Keratinocyte (primary cell): Measurements from ENCODE around the gene NLGN4X. TPM values are rescaled to one million over a fixed set of nuclear protein-coding genes. Genes with fewer than 3 reads are reported as not detected.

ENCODE experiments used
- DNase-seq: peaks from one replicate; pipeline ENCODE4 v3.0.0-alpha.2; 2011; ENCODE audit warnings: low read depth, missing footprints, low spot score
- FAIRE-seq: peaks from 2 replicates; lab custom pipeline; 2011; peaks lifted over from hg19 to GRCh38; lab: Jason Lieb, UNC
- H2AFZ ChIP-seq: 2 replicates; pipeline ENCODE4 v1.6.0; 2012; ENCODE audit warnings: low read length, control low read depth, inconsistent platforms; ENCODE audit not compliant: control insufficient read depth
- H3K27ac ChIP-seq: 2 replicates; pipeline ENCODE4 v1.5.1; 2011; ENCODE audit warnings: low read length; ENCODE audit not compliant: control insufficient read depth, insufficient read depth
- H3K27me3 ChIP-seq: 3 replicates; pipeline ENCODE4 v1.6.0; 2011; ENCODE audit warnings: low read length; ENCODE audit not compliant: control insufficient read depth, insufficient read depth; ENCODE audit errors: extremely low read depth
- H3K36me3 ChIP-seq, 2 experiments: 2 replicates in 1 of 2; 3 replicates in 1 of 2; pipeline ENCODE4 v1.5.1; 2011; ENCODE audit warnings: low read length in 2 of 2, mild to moderate bottlenecking in 1 of 2; ENCODE audit not compliant: control insufficient read depth in 2 of 2, insufficient read depth in 2 of 2; ENCODE audit errors: extremely low read depth in 1 of 2
- H3K4me1 ChIP-seq: 3 replicates; pipeline ENCODE4 v1.5.1; 2011; ENCODE audit warnings: low read length; ENCODE audit not compliant: control insufficient read depth, insufficient read depth; ENCODE audit errors: extremely low read depth
- H3K4me2 ChIP-seq: 3 replicates; pipeline ENCODE4 v1.6.0; 2011; ENCODE audit warnings: low read depth, low read length; ENCODE audit not compliant: control insufficient read depth, insufficient read depth; ENCODE audit errors: extremely low read depth
- H3K4me3 ChIP-seq, 3 experiments: fragments of 200-600 bp in 1 of 3; sonication (generic) in 1 of 3; 2 replicates in 2 of 3; 3 replicates in 1 of 3; pipeline ENCODE4 v1.5.1; 2011 to 2016; ENCODE audit warnings: low read length in 3 of 3, mild to moderate bottlenecking in 3 of 3, control low read depth in 2 of 3, inconsistent platforms in 1 of 3, low read depth in 1 of 3, mixed read lengths in 1 of 3, mixed run types in 1 of 3, moderate library complexity in 1 of 3; ENCODE audit not compliant: control insufficient read depth in 2 of 3, insufficient read depth in 2 of 3; ENCODE audit errors: extremely low read depth in 1 of 3
- H3K79me2 ChIP-seq: 2 replicates; pipeline ENCODE4 v1.6.0; 2012; ENCODE audit warnings: low read length; ENCODE audit not compliant: control insufficient read depth, insufficient read depth
- H3K9ac ChIP-seq: 3 replicates; pipeline ENCODE4 v1.6.0; 2011; ENCODE audit warnings: low read length; ENCODE audit not compliant: control insufficient read depth, insufficient read depth; ENCODE audit errors: extremely low read depth
- H3K9me1 ChIP-seq: 3 replicates; pipeline ENCODE4 v1.6.0; 2011; ENCODE audit warnings: low read length; ENCODE audit not compliant: control insufficient read depth, insufficient read depth; ENCODE audit errors: extremely low read depth
- H3K9me3 ChIP-seq: 2 replicates; pipeline ENCODE4 v1.5.1; 2012; ENCODE audit warnings: low read depth, low read length; ENCODE audit not compliant: control insufficient read depth
- H4K20me1 ChIP-seq: 3 replicates; pipeline ENCODE4 v1.6.0; 2011; ENCODE audit warnings: low read length; ENCODE audit not compliant: control insufficient read depth, insufficient read depth; ENCODE audit errors: extremely low read depth
- EZH2 ChIP-seq: IDR thresholded peaks from one replicate; pipeline ENCODE4 v1.6.1; 2012; ENCODE audit warnings: inconsistent platforms, mild to moderate bottlenecking, low read length, moderate library complexity
- dilution Hi-C: fragments of 300-500 bp; cut with MboI; formaldehyde crosslinking; loops from one replicate; pipeline ENCODE4 v1.7.0; 2020; ENCODE audit warnings: low sequenced_read_pairs; ENCODE audit not compliant: extremely low pct_ligation_motif_present
- polyA plus RNA-seq, 5 experiments: library from polyadenylated mRNA; depleted of rRNA in 3 of 5; stranded (reverse) in 3 of 5; stranded (forward) in 1 of 5; unstranded in 1 of 5; fragments of >200 nt; gene quantifications; 1 replicate in 1 of 5; 2 replicates in 3 of 5; 3 replicates in 1 of 5; pipeline versions ENCODE4 v1.2.1 to v1.2.3, GENCODE V29; 2011 to 2012; ENCODE audit warnings: missing spikeins in 2 of 5, low read depth in 1 of 5, low replicate concordance in 1 of 5
- TF ChIP-seq, protein P1 (sequence below), 3 experiments: IDR thresholded peaks in 1 of 3; conservative IDR thresholded peaks in 1 of 3; optimal IDR thresholded peaks in 1 of 3; 2 replicates in 2 of 3; 3 replicates in 1 of 3; pipeline versions ENCODE3 to v1.5.1; 2011; ENCODE audit warnings: low read length in 3 of 3, mild to moderate bottlenecking in 3 of 3, moderate library complexity in 2 of 3, control low read depth in 1 of 3, inconsistent platforms in 1 of 3; ENCODE audit not compliant: insufficient read depth in 2 of 3; ENCODE audit errors: extremely low read depth in 1 of 3

Gene NLGN4X
- polyA plus RNA-seq, 1 donor (not counting 4 experiments of a cell fraction or from before 2014, with no cell fraction given): 2.0 TPM

DNA sequence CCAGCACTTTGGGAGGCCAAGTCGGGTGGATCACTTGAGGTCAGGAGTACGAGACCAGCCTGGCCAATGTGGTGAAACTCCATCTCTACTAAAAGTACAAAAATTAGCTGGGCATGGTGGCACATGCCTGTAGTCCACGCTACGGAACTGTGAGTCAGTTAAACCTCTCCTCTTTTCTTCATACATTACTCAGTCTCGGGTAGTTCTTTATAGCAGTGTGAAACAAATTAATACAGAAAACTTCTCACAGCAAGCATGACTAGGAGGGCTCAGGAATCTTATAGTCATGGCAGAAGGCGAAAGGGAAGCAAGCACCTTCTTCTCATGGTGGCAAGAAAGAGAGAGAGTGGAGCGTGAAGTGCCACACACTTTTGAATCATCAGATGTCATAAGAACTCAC lies 358.9 kb downstream of the NLGN4X start:
- Histone ChIP-seq H3K27me3 (no peaks in the 10 kb centered on the region), H3K4me2 (no peak overlapping the region), H3K79me2 (no peaks in the 10 kb centered on the region), H3K27ac (no peak overlapping the region), H3K4me3 (no peak overlapping the region), H3K9me3 (no peaks in the 10 kb centered on the region), H4K20me1 (no peaks in the 10 kb centered on the region), H3K4me1 (no peaks in the 10 kb centered on the region), H3K9me1 (no peaks in the 10 kb centered on the region), H3K36me3 (no peaks in the 10 kb centered on the region), H2AFZ (no peak overlapping the region), H3K9ac (no peak overlapping the region)
- dilution Hi-C loops: no loop called here
- FAIRE-seq (no peak), DNase-seq (no peak)
- TF ChIP-seq EZH2: no peak
- TF ChIP-seq, protein P1, sequence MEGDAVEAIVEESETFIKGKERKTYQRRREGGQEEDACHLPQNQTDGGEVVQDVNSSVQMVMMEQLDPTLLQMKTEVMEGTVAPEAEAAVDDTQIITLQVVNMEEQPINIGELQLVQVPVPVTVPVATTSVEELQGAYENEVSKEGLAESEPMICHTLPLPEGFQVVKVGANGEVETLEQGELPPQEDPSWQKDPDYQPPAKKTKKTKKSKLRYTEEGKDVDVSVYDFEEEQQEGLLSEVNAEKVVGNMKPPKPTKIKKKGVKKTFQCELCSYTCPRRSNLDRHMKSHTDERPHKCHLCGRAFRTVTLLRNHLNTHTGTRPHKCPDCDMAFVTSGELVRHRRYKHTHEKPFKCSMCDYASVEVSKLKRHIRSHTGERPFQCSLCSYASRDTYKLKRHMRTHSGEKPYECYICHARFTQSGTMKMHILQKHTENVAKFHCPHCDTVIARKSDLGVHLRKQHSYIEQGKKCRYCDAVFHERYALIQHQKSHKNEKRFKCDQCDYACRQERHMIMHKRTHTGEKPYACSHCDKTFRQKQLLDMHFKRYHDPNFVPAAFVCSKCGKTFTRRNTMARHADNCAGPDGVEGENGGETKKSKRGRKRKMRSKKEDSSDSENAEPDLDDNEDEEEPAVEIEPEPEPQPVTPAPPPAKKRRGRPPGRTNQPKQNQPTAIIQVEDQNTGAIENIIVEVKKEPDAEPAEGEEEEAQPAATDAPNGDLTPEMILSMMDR (optimal IDR thresholded peaks at IDR 0.05 in 1 of 3, IDR thresholded peaks at IDR 0.05 in 1 of 3, conservative IDR thresholded peaks at IDR 0.05 in 1 of 3; ENCODE audit: extremely low read depth in 1 of 3, insufficient read depth in 2 of 3, low read length in 3 of 3): no peak

DNA sequence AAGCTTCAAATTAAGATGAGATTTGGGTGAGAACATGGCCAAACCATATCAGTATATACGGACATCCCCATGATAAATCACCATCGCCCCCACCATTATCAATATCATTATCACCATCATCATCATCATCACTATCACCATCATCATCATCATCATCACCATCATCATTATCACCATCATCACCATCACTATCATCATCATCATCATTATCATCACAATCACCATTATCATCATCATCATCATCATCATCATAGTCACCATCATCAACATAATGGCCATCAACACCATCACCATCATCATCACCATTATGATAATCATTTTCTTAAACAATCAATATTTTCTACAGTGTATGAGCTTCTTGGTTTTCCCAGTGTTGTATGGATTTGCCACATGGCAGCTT lies 360.9 kb downstream of the NLGN4X start:
- DNase-seq: no peak
- no peak overlapping the region for H2AFZ ChIP-seq
- H3K79me2 ChIP-seq: no peaks in the 10 kb centered on the region
- H3K9me1 ChIP-seq: no peaks in the 10 kb centered on the region
- no peak overlapping the region for H3K4me2 ChIP-seq
- no peaks in the 10 kb centered on the region for H3K9me3 ChIP-seq
- FAIRE-seq: no peak
- dilution Hi-C loops: no loop called here
- H3K27me3 ChIP-seq: no peaks in the 10 kb centered on the region
- no peaks in the 10 kb centered on the region for H4K20me1 ChIP-seq
- TF ChIP-seq, protein P1 (optimal IDR thresholded peaks at IDR 0.05 in 1 of 3, IDR thresholded peaks at IDR 0.05 in 1 of 3, conservative IDR thresholded peaks at IDR 0.05 in 1 of 3; ENCODE audit: extremely low read depth in 1 of 3, insufficient read depth in 2 of 3, low read length in 3 of 3): no peak
- no peak for TF ChIP-seq EZH2
- H3K27ac ChIP-seq: no peak overlapping the region
- H3K4me1 ChIP-seq: no peaks in the 10 kb centered on the region
- H3K9ac ChIP-seq: no peak overlapping the region
- H3K4me3 ChIP-seq: no peak overlapping the region
- no peaks in the 10 kb centered on the region for H3K36me3 ChIP-seq
